ENCODE measurements around the gene SKP1.

SKP1 gene

DNA sequence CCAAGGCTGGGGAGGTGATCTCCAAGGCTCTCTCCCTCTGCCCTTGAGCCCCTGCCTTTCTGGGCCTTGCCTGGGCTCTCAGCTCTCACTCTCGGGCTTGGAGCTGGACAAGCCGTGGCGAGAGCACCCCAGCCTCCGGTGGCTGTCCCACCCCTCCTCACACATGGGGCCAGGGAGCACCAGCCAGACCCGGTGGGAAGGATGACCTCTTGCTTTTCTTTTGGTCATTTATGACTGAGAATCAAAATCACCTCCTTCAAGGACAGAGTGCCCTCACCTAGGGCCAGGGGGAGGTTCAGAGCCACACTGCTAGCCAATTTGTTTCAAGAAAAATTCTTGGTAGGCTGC is 48.1 kb downstream of the SKP1 start:
- no peak for DNase-seq

DNA sequence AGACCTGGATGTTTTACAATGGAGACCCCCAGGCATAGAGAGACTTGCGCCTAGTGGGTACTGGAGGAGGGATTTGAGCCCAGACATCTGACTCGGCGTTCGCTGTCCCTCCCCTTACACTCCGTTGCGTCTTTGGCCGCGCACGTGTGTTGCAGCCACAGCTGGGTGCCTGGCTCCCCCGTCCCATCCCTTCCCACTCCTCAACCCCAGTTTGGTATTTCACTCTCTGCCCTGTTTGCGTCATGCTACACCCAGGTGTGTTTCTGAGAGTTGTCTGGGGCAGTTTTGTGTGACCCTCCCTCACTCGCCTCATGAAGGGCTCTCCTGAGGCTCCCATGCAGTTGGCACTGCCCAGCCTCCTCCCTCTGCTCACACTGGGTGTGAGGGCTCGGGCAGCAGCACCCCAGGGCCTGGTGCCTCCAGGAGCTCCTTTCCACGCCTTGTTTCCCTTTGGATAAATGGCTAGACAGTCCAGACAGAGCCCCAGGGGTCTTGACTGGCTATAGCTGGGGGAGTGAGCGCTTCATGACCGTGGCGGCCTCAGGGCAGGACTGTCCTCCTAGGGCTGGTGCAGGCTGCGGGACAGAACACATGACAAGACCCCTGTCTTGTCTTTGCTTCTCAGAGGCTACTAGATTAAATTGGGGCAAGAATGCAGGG is 48.6 kb downstream of the SKP1 start:
- no peak for DNase-seq

DNA sequence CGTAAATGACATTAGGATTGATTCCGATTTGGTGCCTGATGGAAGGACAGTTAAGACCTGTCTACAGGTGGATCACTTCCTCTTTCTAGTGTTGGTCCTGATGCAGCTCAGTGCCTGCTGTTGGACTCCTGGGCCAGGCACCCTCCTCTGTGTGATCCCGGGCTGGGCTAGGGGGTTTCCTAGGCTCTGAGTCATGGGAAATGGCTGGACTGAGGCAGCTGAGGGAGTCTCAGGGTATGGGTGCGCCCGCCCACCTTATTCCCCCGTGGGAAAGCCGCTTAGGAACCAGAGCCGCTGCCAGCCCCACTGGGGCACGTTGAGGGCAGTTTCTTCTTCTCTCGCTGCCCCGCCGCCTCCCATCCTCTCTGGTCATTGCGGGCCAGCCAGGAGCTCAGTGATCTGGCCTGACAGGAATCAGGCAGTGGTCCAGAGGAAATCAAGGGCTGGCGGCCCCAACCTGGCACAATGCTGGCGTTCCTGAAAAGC is 49.3 kb downstream of the SKP1 start:
- DNase-seq = no peak

DNA sequence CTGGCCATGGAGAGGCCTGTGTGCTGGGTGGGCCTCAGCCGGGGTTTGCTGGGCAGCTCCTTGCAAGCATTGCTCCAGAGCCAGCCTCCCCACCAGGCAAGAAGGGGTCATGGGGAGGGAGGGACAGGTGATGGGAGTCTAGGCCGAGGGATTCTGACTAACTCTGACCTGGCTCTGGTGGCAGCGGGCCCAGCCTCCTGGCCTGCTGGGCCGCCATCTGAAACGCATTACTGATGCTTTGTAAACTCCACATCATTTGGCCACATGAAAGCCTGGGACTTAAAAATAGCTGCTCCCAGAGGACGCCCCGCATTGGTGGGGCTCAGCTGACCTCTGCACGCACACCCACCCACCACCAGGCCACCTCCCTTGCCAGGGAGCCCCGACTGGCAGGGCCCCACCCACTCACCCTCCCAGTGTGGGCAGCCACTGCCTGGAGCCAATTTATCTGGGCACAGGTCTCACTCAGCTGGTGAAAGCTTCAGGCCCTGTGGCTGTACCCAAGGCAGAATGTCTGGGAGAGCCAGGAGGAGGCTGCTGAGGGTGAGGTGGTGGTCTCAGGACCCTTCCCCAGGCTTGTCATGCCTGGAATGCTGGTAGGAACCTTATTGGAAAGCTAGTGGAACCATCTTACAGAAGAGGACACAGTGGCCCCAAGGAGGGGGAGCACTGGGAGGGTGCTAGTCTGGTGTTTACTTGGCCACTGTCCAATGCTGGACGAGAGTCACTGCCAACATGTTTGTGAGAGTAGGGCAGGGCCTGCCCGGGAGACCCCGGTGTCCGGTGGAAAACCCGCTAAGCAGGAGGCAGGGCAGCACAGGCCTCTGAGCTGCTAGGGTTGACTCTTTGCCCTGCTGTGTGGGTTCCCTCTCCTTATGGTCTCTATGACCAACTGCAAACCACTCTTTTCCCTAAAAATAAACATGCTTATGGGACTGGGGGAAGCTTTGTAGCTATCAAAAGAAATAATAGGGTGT is 51.4 kb downstream of the SKP1 start:
- no peak for DNase-seq

DNA sequence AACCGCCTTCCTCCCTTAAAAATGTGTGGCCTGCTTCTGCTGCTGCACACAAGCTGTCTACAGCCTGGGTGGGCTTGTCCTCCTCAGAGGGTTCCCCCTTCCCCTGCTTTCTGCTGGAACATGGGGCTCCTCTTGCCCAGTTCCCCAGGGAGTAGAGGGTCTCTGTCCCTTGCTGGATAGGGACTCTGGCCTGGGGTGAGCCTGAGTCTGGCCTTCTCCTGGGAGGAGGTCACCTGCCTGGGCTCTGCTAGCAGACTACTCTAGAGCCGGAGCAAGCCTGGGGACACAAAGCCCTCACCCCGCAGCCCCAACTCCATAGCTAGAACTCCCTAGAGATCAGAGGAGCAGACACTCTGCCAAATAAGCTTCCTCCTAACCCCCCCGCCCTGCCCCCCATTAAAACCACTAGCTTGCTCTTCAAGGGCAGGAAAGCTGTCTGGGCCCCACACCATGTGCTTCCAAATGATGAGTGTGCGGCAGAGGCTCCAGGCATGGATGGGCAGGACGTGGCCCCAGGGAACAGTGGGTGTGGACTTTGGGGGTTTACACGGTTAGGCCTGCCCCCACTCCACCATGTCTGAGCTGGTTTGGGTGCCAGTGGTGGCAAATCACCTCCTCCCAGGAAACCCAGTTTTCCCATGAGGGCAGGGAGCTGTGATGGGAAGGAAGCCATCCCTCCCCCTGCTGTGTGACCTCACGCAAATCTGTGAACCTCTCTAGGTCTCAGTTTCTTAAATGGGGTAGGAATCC is 52.3 kb downstream of the SKP1 start:
- no peak for DNase-seq

DNA sequence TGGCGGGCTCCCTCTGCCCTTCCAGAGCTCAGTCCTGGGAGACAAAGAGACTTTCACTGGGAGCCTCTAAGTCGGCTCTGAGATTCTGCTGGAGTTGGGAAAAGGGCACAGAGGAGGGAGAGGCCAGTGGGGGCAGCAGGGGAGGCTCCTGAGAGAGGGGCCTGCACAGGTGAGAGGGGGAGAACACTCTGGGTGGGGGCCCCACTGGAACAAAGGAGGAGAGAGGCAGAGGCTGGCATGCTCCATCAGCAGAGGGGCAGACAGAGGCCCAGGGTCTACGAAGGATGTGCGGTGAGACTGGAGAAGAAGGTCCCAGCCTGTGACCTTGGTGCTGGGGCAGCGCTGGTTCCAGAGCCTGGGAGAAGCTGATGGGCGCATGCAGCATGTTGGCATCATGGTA is 53.4 kb downstream of the SKP1 start:
- DNase-seq = no peak

DNA sequence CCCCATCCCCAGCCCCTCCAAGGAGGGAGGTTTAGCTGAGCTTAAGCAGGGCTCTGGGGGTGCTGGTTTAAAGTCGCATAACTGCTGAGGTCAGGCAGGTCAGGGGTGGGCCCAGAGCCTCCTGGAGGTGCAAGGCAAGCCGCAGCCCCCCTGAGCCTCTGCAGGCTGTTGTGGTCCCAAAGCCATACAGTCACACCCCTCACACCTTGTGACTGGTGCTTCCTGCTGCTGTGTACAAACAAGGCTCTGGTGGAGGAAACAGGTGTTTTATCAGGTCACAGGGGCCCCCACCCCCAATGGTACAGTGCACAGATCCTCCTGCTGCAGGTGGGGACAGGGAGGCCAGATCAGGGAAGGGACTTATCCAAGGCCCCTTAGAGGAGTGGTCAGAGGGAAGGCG is 54.2 kb downstream of the SKP1 start:
- DNase-seq = no peak

DNA sequence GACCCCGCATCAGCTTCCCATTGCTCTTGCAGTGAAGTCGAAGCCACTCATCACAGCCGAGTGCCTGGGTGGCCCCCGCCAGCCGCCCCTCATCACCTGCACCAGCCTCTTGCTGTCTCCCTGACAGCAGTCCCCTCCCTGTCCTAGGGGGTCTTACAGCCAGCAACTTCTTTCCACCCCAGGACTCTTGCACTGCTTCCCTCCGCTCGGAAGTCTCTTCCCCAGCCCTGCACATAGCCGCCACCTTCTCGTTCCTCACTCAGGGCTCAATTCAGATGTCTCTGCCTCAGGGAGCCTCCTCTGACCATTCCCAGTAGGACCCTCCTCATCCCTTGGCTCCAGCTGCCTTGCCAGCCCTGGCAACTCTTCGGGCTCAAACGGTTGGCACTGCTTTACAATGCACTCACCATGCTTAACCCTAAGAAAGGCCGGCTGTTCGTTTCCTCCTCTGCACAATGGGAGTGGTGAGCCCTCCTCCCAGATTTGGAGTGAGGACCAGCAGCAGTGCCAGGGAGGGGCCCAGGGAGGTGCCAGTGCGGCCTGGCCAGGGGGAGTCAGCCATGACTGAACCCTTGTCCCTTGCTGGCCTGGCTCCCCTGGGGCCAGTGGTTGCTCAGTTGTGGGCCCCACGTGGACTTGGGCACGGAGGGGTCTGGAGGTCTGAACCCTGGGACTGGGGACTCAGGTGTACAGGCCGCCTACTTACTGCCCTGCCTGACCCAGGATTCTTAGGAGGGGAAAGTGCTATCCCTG is 56.2 kb downstream of the SKP1 start:
- DNase-seq = no peak

DNA sequence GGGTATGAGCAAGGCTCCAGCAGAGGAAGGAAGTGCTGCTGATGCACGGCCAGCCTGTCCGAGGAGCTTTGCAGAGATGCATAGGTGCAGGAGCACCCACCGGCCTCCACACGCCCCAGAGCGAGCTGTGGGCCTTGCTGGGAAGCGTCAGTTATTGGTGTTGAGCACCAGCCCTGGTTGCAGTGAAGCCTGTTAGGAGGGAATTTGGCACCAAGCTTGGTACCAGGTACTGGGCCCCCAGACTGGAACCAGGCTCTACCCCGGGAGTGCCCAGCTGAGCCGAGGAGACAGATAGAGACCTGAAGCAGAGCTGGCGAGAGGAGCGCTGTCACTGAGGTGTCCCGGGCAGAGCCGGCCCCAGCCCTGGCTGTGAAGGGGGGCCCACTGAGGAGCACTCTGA is 57.0 kb downstream of the SKP1 start:
- DNase-seq = no peak

DNA sequence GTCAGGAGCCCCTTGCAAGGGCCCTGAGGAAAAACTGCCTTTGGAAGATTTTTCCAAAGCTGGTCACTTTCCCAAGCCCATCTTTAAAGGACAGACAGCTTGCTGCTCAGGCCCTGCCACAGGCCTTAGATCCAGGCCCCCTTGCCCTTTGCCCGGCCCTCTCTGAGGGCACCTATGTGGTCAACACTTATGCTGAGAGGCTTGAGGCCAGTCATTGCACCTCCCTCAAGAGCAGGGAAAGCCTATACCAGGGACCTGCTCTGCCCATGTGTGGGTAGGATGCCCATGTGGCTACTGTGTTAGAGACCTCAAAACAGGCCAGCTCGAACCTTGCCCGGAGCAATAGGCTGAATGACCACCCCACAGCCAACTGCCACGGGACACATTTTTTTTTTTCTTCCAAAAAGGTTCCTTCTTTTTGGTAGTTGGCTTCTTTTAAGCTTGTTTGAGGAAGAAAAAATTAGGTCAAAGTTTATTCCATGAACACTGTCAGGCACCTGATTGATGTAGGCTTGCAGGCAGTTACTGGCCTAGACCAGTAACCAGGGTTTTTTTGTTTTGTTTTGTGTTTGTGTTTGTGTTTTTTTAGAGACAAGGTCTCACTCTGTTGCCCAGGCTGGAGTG is 58.4 kb downstream of the SKP1 start:
- DNase-seq = no peak

DNA sequence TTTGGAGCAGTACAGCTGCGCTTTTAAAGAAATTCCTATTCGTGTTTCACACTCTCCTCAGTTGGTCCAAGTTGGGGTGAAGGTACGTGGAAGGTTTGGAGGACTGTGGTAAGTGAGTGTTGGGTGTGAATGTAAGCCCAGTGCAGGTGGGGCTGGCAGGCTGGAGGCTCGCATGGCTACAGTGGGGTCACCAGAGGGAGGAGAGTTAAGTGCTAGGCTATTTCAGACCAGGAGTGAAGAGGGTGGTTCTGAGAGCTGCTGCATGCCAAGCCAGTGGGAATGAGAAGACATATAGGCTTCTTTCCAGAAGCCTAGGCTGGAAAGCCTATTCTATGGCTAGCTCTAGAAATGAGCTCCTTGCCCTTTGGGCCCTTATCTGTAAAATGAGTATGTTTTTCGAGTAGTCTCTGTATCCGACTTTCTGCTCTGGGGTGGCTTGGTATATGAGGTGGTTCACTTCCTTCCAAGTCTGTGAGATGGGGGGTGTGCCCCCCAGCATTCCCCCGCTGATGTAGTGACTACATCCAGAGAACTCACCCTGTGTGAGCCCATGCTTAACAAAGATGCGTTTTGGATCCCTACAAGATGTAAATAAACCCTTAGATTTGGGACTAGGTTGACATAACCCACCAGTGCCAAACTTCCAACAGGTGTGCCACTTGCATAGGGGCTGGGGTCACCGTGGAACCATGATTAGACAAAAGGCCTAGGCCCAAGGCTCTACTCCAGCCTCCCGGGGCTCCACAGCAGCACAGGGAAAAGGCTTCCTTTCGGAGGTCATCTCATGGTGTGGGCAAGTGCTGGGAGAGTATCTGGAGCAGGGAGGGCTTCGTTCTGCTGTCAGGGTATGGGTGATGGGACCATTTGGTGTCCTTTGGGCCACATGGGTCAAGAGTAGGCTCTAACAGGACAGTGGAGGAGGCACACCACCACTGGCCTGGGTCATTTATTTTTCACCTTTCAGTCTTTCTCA is 59.7 kb downstream of the SKP1 start:
- DNase-seq = no peak

DNA sequence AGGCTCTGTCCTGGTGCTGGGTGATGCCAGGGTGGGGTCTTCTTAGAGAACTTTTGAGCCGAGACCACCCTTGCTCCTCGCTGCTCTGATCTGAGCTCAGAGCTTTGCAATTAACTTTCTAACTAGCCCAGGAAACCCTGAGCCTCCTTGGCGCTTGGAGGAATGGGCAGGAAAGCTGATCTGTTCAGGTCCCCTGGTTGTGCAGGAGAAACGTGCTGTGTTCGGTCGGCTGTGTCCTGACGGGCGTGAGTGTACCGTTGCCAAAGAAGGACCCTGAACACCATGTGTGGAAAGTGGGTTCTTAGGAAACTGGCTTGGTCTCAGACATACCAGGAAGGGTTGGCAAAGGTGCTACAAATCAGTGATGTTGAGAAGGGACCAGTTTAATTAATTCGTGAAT is 60.5 kb downstream of the SKP1 start:
- no peak for DNase-seq

DNA sequence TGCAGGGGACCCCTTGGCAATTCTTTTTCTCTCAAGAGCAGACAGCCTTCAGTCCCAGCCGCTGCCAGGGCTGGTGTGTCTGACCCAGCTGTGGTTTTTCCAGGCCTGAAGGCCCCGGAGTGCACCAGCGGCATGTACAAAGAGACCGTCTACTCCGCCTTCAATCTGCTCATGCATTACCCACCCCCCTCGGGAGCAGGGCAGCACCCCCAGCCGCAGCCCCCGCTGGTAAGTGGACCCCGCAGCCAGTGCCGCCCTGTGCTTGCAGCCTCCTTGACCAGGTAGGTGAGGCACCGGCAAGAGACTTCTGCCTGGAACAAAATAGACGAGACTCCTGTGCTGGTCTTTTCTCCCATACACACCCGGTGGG is 61.0 kb downstream of the SKP1 start:
- DNase-seq = no peak

DNA sequence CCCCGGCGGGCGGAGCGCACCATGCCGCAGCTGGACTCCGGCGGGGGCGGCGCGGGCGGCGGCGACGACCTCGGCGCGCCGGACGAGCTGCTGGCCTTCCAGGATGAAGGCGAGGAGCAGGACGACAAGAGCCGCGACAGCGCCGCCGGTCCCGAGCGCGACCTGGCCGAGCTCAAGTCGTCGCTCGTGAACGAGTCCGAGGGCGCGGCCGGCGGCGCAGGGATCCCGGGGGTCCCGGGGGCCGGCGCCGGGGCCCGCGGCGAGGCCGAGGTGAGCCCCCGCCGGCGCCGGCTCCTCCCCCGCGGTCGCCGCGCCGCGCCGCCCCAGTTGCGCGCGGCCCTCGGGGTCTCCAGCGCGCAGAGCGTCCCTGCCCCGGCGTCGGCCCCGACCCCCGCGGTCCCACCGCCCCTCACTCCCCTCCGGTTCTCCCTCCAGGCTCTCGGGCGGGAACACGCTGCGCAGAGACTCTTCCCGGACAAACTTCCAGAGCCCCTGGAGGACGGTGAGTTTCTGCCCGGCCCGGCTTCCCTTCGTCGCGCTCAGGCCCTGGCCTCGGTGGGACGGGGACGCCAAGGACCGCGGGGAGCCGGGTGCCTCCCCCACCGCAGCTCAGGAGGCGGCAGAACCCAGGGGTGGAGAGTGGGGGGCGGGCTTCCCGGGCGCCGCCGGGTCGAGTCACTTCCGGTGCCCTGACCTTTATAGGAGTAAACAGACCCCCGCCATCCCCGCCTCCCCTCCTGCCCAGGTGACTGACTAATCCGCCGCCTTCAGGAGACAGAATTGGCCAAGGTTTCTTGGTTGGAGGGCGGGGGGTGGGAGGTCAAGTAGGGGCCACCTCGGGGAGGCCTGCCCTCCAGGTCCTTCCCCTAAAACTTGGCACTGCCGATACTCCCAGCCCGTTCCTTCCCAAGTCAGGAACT is 61.6 kb downstream of the SKP1 start:
- DNase-seq = no peak

DNA sequence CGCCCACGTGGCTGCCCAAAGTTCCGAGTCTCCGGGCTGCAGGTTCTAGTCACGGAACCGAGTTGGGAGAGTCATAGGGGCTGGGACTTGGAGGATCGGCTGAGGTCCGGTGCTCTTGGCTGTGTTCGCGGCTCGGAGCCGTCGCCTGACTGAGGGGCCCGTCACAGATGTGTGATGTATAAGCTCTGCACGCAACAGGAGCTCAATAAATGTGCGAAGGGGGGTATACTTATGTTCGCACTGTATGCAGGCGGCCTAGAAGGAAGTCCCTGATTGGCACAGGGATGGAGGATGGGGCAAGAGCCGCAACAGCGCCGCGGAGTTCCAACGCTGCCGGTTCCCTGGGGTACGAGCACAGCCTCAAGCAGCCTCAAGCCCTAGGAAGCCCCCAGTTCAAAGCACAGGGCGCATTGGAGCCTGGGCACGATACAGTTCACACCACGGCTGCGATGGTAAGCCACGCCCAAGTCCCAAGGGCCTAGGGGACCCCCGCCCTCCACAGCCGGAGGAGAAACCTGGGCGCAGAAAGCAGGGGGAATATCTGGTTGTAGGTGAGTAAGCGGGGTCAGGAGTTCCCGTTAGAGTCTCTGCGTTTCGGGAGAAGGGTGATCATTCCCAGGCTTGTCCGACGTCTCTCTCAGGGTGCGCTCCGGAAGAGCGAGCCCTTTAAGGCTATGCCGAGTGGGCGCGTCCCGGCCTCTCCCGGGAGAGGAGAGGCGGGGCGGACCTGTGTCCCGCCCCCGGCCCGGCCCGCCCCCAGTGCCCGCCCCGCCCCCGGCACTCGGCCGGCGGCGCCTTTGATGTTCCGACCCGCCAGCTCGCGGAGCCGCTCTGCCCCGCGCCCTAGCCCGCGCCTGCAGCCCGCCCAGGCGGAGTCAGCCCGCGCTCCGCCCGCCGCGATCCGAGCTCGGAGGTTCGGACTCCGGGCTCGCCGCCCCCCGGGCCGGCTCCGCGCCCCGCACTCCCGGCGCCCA is 62.6 kb downstream of the SKP1 start, which contains the start of gene TCF7:
TCF7 (plus strand) TSS at position 780 of the 974 bp plus-strand sequence. CDS start 226 bp downstream, outside the sequence.
- no peak for DNase-seq

DNA sequence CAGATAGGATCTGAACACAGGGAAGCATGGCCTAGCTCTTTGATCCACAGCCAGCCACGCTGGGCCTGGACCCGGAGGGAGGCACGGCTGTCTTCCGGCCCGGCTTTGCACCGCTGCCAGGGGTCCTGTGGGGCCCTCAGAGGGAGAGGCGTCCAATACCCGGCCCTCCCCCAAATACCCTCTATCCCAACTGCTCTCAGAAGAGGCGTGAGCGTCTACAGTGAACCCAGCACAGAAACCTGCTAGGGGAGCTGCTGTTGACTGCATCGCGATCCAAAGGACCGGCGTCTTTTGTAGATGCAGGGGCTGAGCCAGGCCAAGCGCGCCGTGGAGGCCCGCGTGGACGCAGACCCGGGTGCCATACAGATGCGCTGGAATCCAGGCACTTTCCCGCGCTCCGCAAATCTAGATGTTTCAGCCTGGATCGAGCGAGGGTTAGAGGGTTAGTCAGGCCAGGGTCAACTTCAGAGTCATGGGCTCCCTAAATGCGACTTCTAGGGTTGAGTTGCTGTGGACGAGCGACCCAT is 63.3 kb downstream of the SKP1 start:
- DNase-seq = no peak

DNA sequence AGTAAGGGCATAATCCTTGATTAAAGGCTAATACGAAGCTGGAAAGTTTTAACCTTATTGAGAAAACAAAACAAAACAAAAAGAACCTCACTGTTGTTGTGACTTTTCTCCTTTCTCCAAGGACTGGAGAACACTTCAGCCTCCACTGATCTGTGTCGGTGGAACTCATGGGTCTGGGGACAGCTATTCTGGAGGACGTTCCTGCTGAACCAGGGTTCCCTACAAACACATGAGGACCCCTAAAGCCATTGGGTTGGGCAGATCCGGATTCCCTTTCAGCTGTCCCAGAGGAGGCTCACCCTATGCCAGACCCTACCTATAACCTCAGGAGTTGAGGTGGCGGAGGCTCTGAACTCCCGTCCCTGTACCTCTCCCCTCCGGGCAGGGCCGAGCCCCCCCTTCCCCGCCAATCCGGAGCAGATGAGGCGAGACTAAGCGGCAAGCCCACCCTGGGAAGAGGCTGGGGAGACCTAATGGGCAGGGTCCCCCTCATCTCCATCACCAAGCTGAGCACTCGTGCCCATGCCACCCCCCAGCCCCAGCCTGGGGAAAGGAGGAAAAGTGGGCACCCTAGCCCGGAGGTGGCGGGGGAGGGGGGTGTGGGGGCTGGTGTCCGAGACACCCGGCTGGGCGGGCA is 63.9 kb downstream of the SKP1 start:
- no peak for DNase-seq
